ENCODE results near the gene DPEP3.
A peak's percentile ranks its signal among the peaks of the same experiment; 100 is the strongest.
"Not testable (repeated sequence)": the region's sequence is repeated elsewhere in the genome, so short reads cannot be mapped to it uniquely, and the experiment has no call there.

The DPEP3 gene

DNA sequence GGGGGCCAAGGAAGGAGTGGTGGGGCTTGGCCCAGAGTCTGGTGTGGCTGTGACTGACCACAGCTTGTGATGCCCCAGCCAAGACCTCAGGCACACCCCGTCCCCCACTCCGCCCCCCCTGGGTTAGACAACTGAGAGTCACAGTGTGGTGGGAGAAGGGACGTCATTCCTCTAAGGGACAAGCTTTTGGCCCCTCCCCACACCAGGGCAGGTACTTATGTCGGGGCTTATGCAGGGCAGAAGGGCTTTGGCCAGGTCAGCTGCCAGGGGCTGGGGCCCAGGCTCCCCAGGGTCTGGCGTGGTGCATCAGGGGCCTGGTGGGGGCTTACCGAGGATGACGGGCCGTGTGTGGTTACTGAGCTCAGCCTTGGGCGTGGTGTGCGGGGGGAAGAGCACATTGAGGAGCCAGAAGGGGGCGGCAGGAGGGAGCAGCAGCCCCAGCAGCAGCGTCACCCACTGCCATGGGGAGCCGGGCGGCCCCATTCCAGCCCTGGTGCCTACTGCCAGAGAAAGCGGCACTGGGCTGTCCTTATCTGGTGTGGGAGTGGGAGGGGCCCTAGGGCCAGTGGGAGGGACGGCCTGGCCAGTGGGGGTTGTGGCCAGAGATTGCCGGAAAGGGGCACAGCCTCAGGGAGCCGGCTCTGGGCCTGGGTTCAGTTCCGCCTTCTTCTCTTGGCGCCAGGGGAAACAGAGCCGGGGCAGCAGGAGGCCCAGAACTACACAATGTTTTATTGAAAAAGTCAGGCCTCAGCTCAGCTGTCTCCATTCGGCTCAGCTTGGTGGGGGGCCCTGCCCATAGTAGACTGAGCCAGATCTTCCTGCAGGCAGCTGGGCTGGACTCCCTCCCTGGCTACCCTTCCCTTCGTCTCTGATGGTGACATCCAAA is 36.4 kb downstream of the DPEP3 start, which contains the start of gene LCAT:
Gene LCAT, minus strand, starts transcription at position 502 of the 886 bp plus-strand sequence. Its CDS starts 19 bp downstream, at position 483.
- no peak for DNase-seq

GRCh38 chr16:67943256-67943618 is 37.1 kb downstream of the DPEP3 start:
- DNase-seq = no peak

DNA sequence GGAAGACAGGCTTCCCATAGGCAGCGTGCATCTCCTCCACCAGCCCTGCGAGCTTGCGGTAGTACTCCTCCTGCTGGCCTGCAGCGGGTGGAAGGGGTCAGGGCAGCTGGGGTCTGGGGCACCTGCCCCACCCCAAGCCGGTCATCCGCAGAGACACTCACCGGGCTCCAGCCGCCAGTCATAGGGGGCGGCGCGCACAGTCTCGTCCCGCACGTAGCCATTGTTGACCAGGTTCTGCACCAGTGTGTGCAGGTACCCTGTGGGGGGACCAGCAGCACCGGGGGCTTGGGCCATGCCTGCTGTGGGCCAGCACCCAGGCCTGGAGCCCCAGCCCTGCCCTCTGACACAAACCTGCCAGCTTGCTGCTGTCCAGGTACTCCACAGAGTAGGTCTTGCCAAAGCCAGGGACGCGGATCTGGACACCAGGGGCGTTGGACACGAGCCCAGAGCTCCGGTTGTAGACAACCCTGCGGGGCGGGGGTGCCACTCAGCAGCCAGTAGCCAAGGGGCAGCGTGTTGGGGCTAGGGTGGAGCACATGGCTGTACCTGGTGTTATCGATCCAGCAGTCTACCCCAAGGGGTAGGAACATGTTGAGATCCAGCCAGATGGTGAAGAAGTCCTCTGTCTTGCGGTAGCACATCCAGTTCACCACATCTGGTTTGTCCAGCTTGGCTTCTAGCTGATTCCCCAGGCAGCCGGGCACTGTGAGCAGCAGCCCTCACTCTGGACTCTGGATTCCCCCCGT is 37.6 kb downstream of the DPEP3 start:
- DNase-seq = no peak

GRCh38 chr16:67942200-67942509 is 38.1 kb downstream of the DPEP3 start:
- no peak for DNase-seq

DNA sequence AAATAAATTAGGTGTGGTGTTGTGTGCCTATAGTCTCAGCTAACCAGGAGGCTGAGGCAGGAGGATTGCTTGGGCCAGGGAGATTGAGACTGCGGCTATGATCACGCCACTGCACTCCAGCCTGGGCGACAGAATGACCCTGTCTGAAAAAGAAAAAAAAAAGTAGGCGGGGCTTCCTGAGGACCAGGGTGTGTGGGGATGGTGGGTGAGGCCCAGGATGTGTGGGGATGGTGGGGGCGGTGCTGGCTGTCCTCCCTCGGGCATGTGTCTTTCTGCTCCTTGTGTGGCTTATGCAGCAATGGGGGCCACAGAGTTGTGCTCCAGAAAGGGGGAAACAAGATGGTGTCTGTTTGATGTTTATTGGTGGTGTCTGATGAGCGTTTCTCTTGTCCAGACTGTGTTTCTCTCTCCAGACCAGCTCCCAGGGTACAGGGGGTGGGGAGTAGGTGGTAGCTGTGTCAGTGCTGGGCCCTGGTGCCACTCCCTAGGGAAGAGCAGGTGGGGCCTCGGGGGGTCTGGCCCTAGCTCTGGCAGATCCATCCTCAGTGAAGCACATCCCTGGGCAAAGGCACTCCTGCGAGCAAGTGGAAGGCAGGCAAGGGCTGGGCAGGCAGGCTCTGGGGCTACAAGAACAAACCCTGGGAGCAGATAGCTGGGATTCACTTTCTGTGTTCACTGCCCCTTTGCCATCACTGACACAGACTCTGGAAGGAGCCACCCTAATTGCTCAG is 38.7 kb downstream of the DPEP3 start:
- DNase-seq = no peak

DNA sequence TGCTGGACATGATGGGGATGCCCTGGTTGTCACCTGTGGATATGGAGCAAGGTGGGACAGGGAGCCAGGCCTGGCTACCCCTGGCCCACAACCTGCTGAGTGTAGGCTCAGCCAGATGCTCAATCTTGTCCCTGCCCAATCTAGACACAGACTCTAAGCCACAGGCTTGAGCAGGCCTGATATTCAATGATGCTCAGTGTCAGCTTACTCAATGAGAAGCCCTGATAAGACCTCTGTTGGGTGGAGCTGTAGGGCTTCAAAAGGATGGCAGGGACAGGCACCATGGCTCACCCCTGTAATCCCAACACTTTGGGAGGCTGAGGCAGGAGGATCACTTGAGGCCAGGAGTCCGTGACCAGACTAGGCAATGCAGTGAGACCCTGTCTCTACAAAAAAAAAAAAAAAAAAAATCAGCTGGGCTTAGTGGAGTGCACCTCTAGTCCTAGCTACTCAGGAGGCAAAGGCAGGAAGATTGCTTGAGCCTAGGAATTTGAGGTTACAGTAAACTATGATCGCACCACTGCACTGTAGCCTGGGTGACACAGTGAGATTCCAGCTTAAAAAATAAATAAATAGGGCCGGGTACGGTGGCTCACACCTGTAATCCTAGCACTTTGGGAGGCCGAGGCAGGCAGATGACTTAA is 39.7 kb downstream of the DPEP3 start:
- no peak for DNase-seq

DNA sequence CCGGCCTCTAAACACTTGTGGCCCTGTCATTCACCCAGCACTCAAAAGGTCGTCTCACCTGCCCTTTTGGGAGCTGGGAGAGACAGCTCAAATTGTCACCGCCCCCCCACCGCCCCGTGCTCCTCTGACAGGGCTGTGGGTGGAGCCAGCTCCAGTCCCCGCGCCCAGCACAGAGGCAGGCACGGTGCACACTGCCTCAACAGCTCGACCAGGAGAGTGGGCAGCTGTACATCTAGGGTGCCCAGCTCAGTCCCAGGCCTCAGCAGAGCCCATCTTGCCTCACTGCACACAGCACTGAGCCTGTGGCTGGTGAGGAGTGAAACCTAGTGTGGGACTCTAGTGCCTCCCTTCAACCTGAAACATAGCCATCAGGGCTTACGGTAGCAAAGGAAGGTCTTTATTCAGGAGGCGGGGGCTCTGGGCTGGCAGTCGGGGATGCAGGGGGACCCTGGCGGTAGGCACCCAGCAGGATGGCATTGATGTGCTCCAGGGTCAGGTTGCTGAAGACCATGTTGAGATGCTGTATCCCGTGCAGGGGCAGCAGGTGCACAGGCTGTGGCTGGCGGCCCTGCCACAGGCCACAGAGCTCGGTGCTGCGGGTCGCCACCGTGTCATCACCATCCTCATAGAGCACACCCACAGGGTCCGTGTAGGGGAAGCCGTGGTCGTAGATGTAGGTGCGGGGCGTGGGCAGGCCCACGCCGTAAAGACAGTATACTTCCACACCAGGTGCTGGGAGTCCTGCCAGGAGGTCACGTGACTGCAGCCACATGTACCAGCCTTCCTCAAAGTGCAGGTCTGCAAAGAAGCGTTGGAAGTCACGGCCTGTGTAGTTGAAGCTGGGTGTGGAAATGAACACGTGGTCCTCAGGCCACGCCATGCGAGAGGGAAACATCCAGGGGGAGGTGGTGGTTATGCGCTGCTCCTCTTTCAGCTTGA is 40.5 kb downstream of the DPEP3 start:
- no peak for DNase-seq

DNA sequence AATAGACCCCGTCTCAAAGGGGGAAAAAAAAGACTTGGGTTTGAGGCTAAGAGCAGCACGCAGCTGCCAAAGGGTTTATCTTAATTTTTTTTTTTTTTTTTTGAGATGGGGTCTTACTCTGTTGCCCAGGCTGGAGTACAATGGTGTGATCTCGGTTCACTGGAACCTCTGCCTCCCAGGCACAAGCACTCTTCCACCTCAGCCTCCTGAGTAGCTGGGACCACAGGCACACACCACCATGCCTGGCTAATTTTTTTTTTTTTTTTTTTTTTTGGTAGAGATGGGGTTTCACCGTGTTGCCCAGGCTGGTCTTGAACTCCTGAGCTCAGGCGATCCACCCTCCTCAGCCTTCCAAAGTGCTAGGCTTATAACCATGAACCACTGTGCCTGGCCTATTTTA is 42.6 kb downstream of the DPEP3 start:
- not testable (repeated sequence) for DNase-seq

GRCh38 chr16:67936880-67937605 is 43.3 kb downstream of the DPEP3 start:
- DNase-seq = no peak

- DNase-seq = peak; percentile 59
Observed at GRCh38 chr16:67936124-67936879, 44.0 kb downstream of the DPEP3 start, which contains the start of gene PSMB10. PSMB10 (minus strand) TSS chr16:67936850; CDS start chr16:67936749, 101 bp downstream.

DNA sequence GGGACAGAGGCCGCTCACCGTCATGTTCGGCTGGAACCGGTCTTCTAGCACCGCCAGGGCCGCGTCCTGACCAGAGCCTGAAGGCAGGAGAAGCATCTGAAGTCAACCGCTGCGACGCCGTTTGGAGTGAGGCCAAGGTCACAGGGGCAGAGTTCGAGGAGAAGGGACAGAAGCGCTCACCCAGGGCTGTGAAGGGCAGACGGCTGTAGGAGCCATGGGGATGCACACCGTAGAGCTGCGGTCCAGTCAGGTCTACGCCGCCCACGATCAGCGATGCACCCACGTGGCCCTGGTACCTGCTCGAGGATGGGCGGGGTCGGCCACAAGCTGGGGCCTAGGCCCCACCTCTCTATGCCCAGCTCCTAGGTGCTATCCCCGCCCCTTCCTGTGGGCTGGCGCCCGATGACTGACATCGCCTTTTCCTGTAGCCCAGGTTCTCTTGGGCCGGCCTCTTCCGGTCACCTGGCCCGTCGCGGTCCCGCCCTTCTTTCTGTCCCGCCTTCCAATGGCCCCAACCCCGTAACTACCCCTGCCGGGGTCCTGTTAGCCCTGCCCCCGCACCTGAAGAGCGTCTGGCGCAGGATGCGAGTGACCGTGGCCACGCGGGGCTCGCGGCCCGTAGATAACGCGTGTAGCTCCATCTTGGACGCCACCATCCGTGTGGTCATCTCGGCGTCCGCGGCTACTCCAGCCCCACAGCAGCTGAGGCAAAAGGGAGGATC is 44.7 kb downstream of the DPEP3 start:
- peak; percentile 91 for DNase-seq

DNA sequence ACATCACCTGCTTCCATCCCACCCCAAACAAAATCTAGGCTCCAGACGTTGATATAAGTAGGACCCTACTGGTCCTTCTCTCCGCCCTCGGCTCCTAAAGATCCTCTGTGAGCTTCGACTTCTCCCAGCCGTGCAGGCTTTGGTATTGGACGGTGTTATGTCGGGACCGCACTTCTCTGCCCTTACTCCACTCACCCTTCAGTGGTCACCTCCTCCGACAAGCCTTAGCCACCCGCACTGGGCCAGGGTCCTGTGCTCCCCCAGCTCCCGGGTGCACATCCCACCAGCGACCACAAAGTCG is 45.2 kb downstream of the DPEP3 start:
- DNase-seq = no peak

DNA sequence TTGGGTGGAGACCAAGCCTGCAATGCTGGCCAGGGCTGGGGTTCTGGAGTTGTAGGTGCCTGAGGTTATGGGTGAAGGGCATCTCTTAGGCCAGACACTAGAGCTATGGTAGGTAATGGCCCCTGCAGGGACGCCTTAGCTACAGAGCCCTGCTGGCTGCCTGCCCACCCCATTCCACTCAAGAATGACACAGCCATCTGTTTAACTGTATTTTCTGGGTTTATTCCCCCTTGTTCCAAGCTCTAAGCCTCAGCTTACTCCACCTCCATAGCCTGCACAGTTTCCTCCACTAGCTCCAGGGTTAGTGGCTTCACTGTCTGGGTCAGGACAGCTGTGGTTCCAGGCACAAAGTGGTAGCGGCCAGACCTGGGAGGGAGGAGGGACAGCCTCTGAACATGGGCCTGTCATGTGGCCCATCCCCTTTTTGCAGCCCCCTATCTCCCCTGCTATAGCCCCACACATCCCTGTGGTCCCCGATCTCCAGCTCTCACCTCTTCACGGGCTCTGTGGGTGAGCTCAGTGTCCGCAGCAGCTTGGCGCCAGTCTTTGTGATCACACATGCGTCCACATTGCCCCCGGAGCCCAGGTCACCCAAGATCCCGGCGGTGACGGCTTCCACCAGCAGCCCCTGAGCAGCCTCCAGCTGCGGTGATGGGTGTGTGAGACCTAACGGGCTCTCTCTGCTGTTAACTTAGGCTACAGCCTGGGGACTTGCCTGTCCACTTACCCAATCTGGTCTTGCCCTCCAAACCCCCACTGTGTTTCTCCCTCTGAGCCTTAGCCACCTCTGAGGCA is 45.8 kb downstream of the DPEP3 start:
- no peak for DNase-seq

DNA sequence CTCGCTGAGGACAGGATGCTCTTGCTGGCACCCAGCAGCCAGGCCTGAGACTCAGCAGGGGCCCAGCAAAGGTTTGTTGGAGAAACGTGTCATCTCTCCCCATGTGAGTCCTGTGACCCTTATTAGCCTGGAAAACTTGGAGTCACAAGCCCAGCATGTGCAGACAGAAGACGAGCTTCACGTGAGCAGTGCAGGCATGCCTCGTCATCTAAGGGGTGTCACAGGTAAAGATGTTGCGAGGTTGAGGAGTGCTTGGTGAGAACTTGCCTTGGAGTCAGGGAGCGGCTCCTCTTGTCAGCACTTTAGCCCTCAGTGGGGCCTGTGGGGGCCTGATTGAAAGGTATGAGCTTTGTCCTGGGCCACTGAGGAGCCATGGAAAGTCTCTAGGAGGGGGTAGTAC is 46.5 kb downstream of the DPEP3 start:
- DNase-seq = no peak

DNA sequence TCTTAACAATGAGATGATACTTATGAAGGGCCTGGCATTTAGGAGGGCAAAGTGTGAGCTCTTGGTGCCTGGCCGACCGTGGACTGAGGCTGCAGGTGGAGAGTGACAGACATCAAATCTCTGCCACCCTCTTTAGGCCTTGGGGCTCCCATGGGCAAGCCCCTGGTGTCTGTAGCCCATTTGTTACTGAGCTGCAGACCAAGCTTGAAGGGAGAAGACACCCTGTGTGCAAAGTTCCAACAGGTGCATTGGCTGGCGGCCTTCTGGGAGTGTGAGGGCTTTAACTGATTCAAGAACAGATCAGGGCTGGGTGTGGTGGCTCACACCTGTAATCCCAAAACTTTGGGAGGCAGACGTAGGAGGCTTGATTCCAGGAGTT is 47.8 kb downstream of the DPEP3 start:
- DNase-seq = no peak

GRCh38 chr16:67931712-67932461 is 48.4 kb downstream of the DPEP3 start, which contains the start of gene CTRL:
CTRL (minus strand) TSS chr16:67931862; CDS start chr16:67931852, 10 bp downstream.
- no peak for DNase-seq

- no peak for DNase-seq
Observed at GRCh38 chr16:67930678-67931211, 49.6 kb downstream of the DPEP3 start.

DNA sequence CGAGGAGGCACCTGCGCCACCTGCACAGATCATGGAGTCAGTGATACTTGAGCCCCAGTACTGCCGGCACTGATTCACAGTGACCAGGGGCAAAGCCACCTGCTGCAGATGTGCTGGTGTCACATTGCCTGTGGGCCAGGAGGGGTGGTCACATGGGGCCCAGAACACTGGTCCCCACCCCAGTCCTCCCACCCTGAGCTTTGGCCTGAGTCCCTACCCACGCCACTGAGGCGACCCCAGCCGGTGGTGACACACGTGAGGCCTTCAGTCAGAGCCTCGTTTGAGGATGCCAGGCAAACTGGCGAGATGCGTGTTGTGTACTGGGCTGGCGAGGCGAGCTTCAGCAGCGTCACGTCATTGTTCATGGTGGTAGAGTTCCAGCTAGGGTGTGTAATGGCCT is 50.1 kb downstream of the DPEP3 start:
- no peak for DNase-seq

All from fibroblast of skin of right biceps (primary cell).